Raji (cell line): Measurements from ENCODE around the gene NIPAL4.

ENCODE experiments used
- POLR2A ChIP-seq: IDR thresholded peaks from 2 replicates; pipeline ENCODE4 v1.6.1; 2011; ENCODE audit warnings: low read depth, low read length, control low read depth; ENCODE audit not compliant: insufficient read depth

Gene NIPAL4

DNA sequence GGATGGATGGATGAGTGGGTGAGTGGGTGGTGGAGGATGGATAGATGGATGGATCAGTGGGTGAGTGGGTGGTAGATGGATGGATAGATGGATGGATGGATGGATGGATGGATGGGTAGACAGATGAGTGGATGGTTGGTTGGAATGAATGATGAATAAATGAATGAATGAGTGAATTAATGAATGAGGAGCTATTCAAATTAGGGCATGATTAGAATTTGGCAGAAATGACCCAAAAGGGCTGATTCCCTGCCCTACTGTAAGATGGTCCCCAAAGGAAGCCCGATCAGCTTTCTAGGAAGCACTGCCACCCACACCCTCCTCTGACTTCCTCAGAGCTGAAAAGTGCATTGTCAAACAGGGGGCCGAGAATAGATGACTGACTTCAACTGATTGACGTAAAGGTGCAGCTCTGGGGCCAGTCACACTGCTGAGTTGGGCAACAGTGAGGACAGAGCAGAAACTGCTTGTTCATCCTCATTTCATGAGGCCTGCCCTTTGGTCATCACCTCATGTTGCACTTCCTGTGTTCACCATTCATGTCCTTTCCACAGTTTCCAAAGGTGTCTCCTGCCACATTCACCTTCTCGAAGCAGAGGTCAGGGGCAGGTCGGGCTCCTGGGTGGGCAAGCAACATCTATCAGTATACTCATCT is 34.3 kb downstream of the NIPAL4 start:
- no peak for TF ChIP-seq POLR2A

DNA sequence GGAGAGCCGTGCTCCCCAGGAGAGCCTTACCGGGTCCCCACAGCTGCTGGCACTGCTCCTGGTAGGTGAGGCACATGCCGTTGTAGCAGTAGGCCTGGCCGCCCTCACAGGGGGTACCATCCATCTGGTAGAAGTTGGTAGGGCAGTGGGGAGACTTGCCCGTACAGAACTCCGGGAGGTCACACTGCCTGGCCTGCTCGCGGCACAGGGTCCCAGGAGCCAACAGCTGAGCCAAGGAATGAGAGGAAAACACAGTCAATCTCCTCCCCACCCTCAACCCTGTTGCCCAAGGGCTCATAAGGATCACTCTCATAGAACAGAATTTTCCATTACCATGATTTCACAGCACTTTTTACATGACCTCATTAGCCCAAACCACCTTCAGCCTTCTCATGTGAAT is 36.9 kb downstream of the NIPAL4 start:
- TF ChIP-seq POLR2A, result no peak

- no peak for TF ChIP-seq POLR2A
Measured at GRCh38 chr5:157497875-157498611, 38.0 kb downstream of the NIPAL4 start.

DNA sequence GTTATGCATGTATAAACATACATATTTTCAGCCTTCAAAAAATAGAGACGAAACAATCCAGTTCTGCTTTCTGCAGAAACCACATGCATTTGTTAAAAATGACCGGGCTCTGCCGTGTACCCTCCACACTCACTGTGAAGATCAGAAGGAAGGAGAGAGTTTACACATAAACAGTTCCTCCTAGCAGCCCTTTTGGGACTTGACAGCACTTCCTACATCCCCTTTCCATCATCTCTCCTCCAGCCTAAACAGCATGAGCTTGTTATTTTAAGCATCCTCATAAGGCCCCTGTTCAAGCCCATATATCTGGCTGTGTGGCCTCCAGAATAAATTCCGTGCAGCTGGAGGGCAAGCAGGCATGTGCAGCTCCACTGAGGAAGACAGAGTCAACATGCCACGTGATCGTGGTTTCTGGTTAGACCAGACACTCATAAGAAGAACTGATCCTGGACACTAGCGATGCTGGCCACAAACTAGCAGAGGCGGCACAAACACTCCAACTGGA is 42.2 kb downstream of the NIPAL4 start:
- 0 out of 2 replicates have a peak, but pooled peaks have one; percentile 20 for TF ChIP-seq POLR2A

- TF ChIP-seq POLR2A, result no peak
Measured at GRCh38 chr5:157504053-157504452, 44.0 kb downstream of the NIPAL4 start.

GRCh38 chr5:157505496-157505895 is 45.5 kb downstream of the NIPAL4 start:
- no peak for TF ChIP-seq POLR2A

DNA sequence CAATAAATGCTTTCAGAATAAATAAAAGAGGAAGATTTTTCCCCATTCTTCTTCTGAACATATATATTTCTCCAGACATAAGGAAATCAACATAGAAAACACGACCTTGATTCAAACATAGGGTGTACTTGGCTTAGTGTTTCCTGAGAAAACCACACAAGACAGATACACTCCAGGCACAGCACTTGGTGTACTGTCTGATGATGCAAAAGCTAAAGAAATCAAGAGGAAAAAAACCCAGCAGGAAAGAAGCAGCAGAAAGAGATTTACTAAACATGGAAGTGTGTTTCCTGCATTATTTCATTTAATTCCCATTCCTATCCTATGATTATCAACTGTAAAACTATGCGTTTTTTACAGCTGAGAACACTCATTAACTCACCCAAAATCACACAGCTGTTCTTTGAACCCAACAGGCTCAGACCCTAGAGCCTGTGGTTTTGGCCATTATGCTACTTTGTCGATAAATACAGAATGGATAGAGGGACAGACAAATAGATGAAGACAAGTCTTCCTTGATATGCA is 46.1 kb downstream of the NIPAL4 start:
- TF ChIP-seq POLR2A, result no peak

- TF ChIP-seq POLR2A, result no peak
Measured at GRCh38 chr5:157506981-157507780, 47.2 kb downstream of the NIPAL4 start.

- no peak for TF ChIP-seq POLR2A
Measured at GRCh38 chr5:157509093-157509492, 49.1 kb downstream of the NIPAL4 start.

GRCh38 chr5:157509587-157509986 is 49.6 kb downstream of the NIPAL4 start:
- no peak for TF ChIP-seq POLR2A

- TF ChIP-seq POLR2A, result no peak
Measured at GRCh38 chr5:157510682-157511081, 50.7 kb downstream of the NIPAL4 start.

DNA sequence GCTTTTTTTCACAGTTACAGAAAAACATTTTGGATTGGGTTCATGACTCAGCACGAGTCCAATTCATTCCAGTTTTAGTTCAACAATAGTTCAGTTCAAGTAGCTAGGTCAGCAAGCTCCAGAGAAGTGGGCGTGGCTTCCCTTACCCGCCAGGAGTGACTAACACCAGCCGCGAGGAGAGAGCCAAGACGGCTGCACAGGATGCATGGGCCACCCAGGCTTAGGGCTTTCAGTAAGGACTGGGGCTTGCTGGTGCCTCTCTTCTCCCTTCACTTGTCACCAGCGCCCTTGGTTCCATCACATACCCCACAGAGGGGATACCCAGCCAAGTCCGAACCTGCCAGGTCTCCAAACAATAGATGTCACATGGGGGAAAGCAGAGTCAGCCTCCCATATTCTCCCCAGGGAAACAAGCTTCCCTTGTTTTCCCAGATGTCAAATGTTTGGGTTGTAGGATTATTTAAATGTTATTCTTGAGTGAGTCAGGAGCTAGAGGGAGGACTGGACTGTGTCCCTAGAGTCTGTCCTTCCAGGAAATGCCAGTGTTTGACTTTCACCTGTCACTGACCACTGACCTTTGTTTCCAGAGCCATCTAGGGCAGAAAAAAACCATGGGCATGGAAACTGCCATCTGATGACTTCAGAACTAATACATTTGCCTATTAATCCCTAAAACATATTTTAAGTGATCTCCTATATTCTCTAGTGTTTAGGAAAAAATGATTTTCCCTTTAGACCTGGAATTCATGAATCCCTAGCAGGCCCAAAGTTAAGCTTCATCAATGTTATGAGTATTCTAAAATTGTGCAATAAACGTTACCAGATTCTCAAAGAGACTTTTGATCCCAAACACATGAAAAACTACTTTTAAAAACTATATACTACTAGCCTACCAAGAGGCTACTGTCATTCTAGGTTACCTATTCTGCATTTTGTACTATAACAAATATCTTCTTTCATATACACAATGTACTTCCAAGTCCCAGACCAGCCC is 51.9 kb downstream of the NIPAL4 start:
- TF ChIP-seq POLR2A, result no peak

GRCh38 chr5:157513182-157513581 is 53.2 kb downstream of the NIPAL4 start:
- no peak for TF ChIP-seq POLR2A

DNA sequence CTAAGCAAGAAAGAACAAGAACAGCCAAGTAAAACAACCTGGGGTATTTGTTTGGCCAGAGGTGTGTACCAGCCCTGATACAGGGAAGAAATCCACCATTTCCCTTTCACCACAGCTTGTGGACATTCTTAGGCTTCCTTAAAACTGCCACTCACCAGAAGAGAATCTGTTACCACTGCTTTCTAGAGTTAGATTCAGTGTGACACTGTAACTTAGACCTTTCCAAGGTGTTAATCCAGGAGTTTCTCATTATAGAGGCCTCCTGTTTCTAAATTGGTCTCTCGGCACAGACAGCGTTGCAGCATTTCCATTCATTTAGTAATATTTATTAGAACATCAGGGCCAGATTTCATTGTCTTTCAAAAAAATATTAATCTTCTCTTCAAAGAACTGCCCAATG is 55.0 kb downstream of the NIPAL4 start:
- TF ChIP-seq POLR2A, result no peak
